Tibial nerve (tissue), 4 donors: ENCODE measurements around the gene FAM167B. TPM values are rescaled to one million over a fixed set of nuclear protein-coding genes. Genes with fewer than 3 reads are reported as not detected.

Experiments
- DNase-seq, 2 donors: peaks; one replicate each; pipeline ENCODE4 v3.0.0-alpha.2; 2019; ENCODE audit warnings: low spot score in 2 of 2
- H3K27ac ChIP-seq, 4 donors: fragments of 200-600 bp; sonication (generic) in 3 of 4; one replicate each; pipeline ENCODE4 v1.5.1; 2017 to 2019; ENCODE audit warnings: mild to moderate bottlenecking in 1 of 4
- H3K27me3 ChIP-seq, 2 donors: fragments of 200-600 bp; sonication (generic) in 1 of 2; one replicate each; pipeline versions ENCODE4 v1.5.1 to v1.6.0; 2017 to 2019
- H3K36me3 ChIP-seq, 3 donors: fragments of 200-600 bp; sonication (generic); one replicate each; pipeline ENCODE4 v1.5.1; 2018 to 2019
- H3K4me1 ChIP-seq, 4 donors: fragments of 200-600 bp; sonication (generic) in 3 of 4; one replicate each; pipeline ENCODE4 v1.5.1; 2017 to 2019
- H3K4me3 ChIP-seq, 4 donors: fragments of 200-600 bp; sonication (generic) in 3 of 4; one replicate each; pipeline ENCODE4 v1.5.1; 2017 to 2019; ENCODE audit warnings: mild to moderate bottlenecking in 1 of 4, moderate library complexity in 1 of 4
- H3K9me3 ChIP-seq, 4 donors: fragments of 200-600 bp; sonication (generic) in 3 of 4; one replicate each; pipeline ENCODE4 v1.5.1; 2017 to 2019
- CTCF ChIP-seq, 5 experiments: fragments of 200-600 bp in 3 of 5; fragments of 450-650 bp in 2 of 5; sonication (generic) in 3 of 5; IDR thresholded peaks; one replicate each; pipeline ENCODE4 v1.5.1; 2016 to 2019; ENCODE audit warnings: antibody characterized with exemption in 5 of 5, mild to moderate bottlenecking in 3 of 5, moderate library complexity in 2 of 5
- EP300 ChIP-seq, 2 donors: sonication (generic); formaldehyde crosslinking; IDR thresholded peaks; one replicate each; pipeline ENCODE4 v1.6.1; 2017; ENCODE audit warnings: antibody characterized with exemption in 2 of 2, mild to moderate bottlenecking in 1 of 2
- POLR2A ChIP-seq, 2 donors: fragments of 450-650 bp; IDR thresholded peaks; one replicate each; pipeline ENCODE4 v1.6.1; 2017; ENCODE audit warnings: antibody characterized with exemption in 2 of 2, mild to moderate bottlenecking in 2 of 2, moderate library complexity in 2 of 2
- WGBS, 2 donors: methylation state at CpG; one replicate each; pipeline ENCODE4 v1.1.5; 2018; 5-methylcytosine and 5-hydroxymethylcytosine counted together
- total RNA-seq, 4 donors: library from RNA; depleted of rRNA; stranded (reverse); fragments of >200 nt; gene quantifications; one replicate each; pipeline ENCODE4 v1.1.0, GENCODE V29; 2016

The FAM167B gene
- total RNA-seq, 4 donors from 2014 or later = 1.4 to 5.4 (median 3.5) TPM

GRCh38 chr1:32205401-32206370 lies 41.3 kb upstream of the FAM167B start, which contains the start of gene IQCC:
Gene IQCC, plus strand, starts transcription at chr1:32205671. Its CDS starts 11 bp downstream, at chr1:32205682.
- H3K27ac ChIP-seq = peak within 1 kb of the TSS; percentile 55 to 88 (median 80)
- peaks cover 0 to 39% (median 18%) of the 10 kb centered on the region in 4 donors for H3K4me1 ChIP-seq
- 2 to 4% methylated on average over 36 to 70 of the region's 77 CpGs for WGBS, 2 donors
- peaks cover 0 to 10% (median 0%) of the 10 kb centered on the region in 3 donors for H3K36me3 ChIP-seq
- no peaks in the 10 kb centered on the region for H3K9me3 ChIP-seq
- peak within 1 kb of the TSS; percentile 53 to 91 (median 72) for H3K4me3 ChIP-seq
- TF ChIP-seq EP300 (IDR thresholded peaks at IDR 0.05) = peak; percentile 81 to 90
- peak in 1 of 2 donors; percentile 67 for TF ChIP-seq POLR2A (IDR thresholded peaks at IDR 0.05)
- TF ChIP-seq CTCF (IDR thresholded peaks at IDR 0.05) = no peak
- H3K27me3 ChIP-seq = no peaks in the 10 kb centered on the region
- DNase-seq = peak; percentile 72 to 78

- WGBS, 2 donors = 89 to 91% methylated on average over 6 of the region's 6 CpGs
These were observed 38.6 kb upstream of the FAM167B start for GRCh38 chr1:32208469-32208868.

GRCh38 chr1:32208891-32209328 lies 38.1 kb upstream of the FAM167B start, which contains the start of gene DCDC2B:
Gene DCDC2B, plus strand, starts transcription at chr1:32209089. Its CDS starts 5 bp downstream, at chr1:32209094.
- Histone ChIP-seq H3K27ac (no peak within 1 kb of the TSS), H3K27me3 (no peaks in the 10 kb centered on the region), H3K36me3 (peaks cover 0 to 25% (median 0%) of the 10 kb centered on the region in 3 donors), H3K9me3 (no peaks in the 10 kb centered on the region), H3K4me1 (peaks cover 0 to 23% (median 10%) of the 10 kb centered on the region in 4 donors), H3K4me3 (no peak within 1 kb of the TSS)
- no peak for TF ChIP-seq POLR2A (IDR thresholded peaks at IDR 0.05)
- no peak for TF ChIP-seq CTCF (IDR thresholded peaks at IDR 0.05)
- no peak for DNase-seq
- WGBS, 2 donors = 84 to 86% methylated on average over 1 to 5 of the region's 5 CpGs

More at GRCh38 chr1:32208469-32208868, 38.6 kb upstream of the FAM167B start:
- TF ChIP-seq POLR2A (IDR thresholded peaks at IDR 0.05) = no peak
- Histone ChIP-seq H3K9me3 (no peaks in the 10 kb centered on the region), H3K4me1 (peaks cover 0 to 23% (median 10%) of the 10 kb centered on the region in 4 donors), H3K36me3 (peaks cover 0 to 21% (median 0%) of the 10 kb centered on the region in 3 donors), H3K27me3 (no peaks in the 10 kb centered on the region), H3K27ac (no peak overlapping the region), H3K4me3 (no peak overlapping the region)
- DNase-seq = no peak

- H3K4me3 ChIP-seq = no peak overlapping the region
- H3K4me1 ChIP-seq = peaks cover 0 to 31% (median 2%) of the 10 kb centered on the region in 4 donors
- WGBS, 2 donors = 78 to 79% methylated on average over 10 of the region's 10 CpGs
- no peaks in the 10 kb centered on the region for H3K9me3 ChIP-seq
- peak overlapping the region in 2 of 4 donors; percentile 3 to 59 for H3K27ac ChIP-seq
- H3K36me3 ChIP-seq = peaks cover 0 to 78% (median 0%) of the 10 kb centered on the region in 3 donors
- H3K27me3 ChIP-seq = no peaks in the 10 kb centered on the region
- peak in 1 of 2 donors; percentile 56 for DNase-seq
- TF ChIP-seq CTCF (IDR thresholded peaks at IDR 0.05) = peak; percentile 54 to 64 (median 63)
- TF ChIP-seq POLR2A (IDR thresholded peaks at IDR 0.05) = no peak
These were observed 31.2 kb upstream of the FAM167B start for GRCh38 chr1:32215629-32216480.

- TF ChIP-seq POLR2A (IDR thresholded peaks at IDR 0.05) (no peak), CTCF (IDR thresholded peaks at IDR 0.05) (no peak), EP300 (IDR thresholded peaks at IDR 0.05) (no peak)
- DNase-seq = no peak
- Histone ChIP-seq H3K36me3 (peaks cover 0 to 78% (median 0%) of the 10 kb centered on the region in 3 donors), H3K4me1 (peaks cover 0 to 38% (median 9%) of the 10 kb centered on the region in 4 donors), H3K9me3 (no peaks in the 10 kb centered on the region), H3K27me3 (no peaks in the 10 kb centered on the region), H3K4me3 (no peak overlapping the region), H3K27ac (no peak overlapping the region)
- WGBS, 2 donors = 86 to 91% methylated on average over 5 of the region's 5 CpGs
These were observed 30.5 kb upstream of the FAM167B start for GRCh38 chr1:32216566-32216965.
